SK-N-SH treated with all-trans-retinoic acid at 6 μM for 48 hours (cell line): Measurements from ENCODE around the gene C4orf51.

Source experiments
- ATAC-seq: fragments of 200-7000 bp; cut with Tn5 transposase; 3 replicates; pipeline ENCODE4 v1.9.1; 2020; ENCODE audit warnings: mild to moderate bottlenecking, moderate library complexity
- ARNTL ChIP-seq: fragments of 450-650 bp; formaldehyde crosslinking; IDR thresholded peaks from 2 replicates; pipeline ENCODE4 v1.5.0; 2020; ENCODE audit warnings: low read depth, mild to moderate bottlenecking, moderate library complexity, borderline replicate concordance
- BACH2 ChIP-seq: fragments of 250-450 bp; sonication (Bioruptor Pico); IDR thresholded peaks from 2 replicates; pipeline ENCODE4 v1.9.0; 2021; ENCODE audit warnings: mild to moderate bottlenecking, borderline replicate concordance
- CREB5 ChIP-seq: fragments of 250-450 bp; sonication (Bioruptor Pico); IDR thresholded peaks from 2 replicates; pipeline ENCODE4 v1.5.1; 2020; ENCODE audit warnings: low read depth, mild to moderate bottlenecking, moderate library complexity
- CSDC2 ChIP-seq: fragments of 250-450 bp; sonication (Bioruptor Pico); IDR thresholded peaks from 2 replicates; pipeline ENCODE4 v1.5.0; 2020; ENCODE audit warnings: mild to moderate bottlenecking, moderate library complexity
- ESRRG ChIP-seq: fragments of 250-450 bp; sonication (Bioruptor Pico); IDR thresholded peaks from 2 replicates; pipeline ENCODE4 v1.6.1; 2021; ENCODE audit warnings: mild to moderate bottlenecking
- GLIS3 ChIP-seq: fragments of 250-450 bp; sonication (Bioruptor Pico); IDR thresholded peaks from 2 replicates; pipeline ENCODE4 v1.5.0; 2020; ENCODE audit warnings: mild to moderate bottlenecking, moderate library complexity
- ISL1 ChIP-seq: fragments of 250-450 bp; sonication (Bioruptor Pico); IDR thresholded peaks from 2 replicates; pipeline ENCODE4 v2.1.2; 2022; ENCODE audit warnings: mild to moderate bottlenecking, moderate library complexity
- OSR1 ChIP-seq: fragments of 250-450 bp; sonication (Bioruptor Pico); IDR thresholded peaks from 2 replicates; pipeline ENCODE4 v1.8.0; 2022; ENCODE audit warnings: moderate library complexity, mild to moderate bottlenecking, inconsistent platforms
- PATZ1 ChIP-seq: fragments of 250-450 bp; sonication (Bioruptor Pico); IDR thresholded peaks from 2 replicates; pipeline ENCODE4 v1.8.0; 2020; ENCODE audit warnings: mild to moderate bottlenecking, moderate library complexity, borderline replicate concordance
- PPARA ChIP-seq: fragments of 250-450 bp; sonication (Bioruptor Pico); IDR thresholded peaks from 2 replicates; pipeline ENCODE4 v1.5.0; 2020; ENCODE audit warnings: mild to moderate bottlenecking, borderline replicate concordance
- SNAI2 ChIP-seq: fragments of 250-450 bp; sonication (Bioruptor Pico); IDR thresholded peaks from 2 replicates; pipeline ENCODE4 v1.5.0; 2020; ENCODE audit warnings: mild to moderate bottlenecking, moderate library complexity
- TCF4 ChIP-seq: fragments of 250-450 bp; sonication (Bioruptor Pico); IDR thresholded peaks from 2 replicates; pipeline ENCODE4 v1.8.0; 2021; ENCODE audit warnings: mild to moderate bottlenecking, moderate library complexity, borderline replicate concordance
- TOX ChIP-seq: fragments of 250-450 bp; sonication (Bioruptor Pico); IDR thresholded peaks from 2 replicates; pipeline ENCODE4 v1.8.0; 2021; ENCODE audit warnings: mild to moderate bottlenecking, moderate library complexity, borderline replicate concordance
- TSHZ2 ChIP-seq: fragments of 250-450 bp; sonication (Bioruptor Pico); IDR thresholded peaks from 2 replicates; pipeline ENCODE4 v1.5.0; 2020; ENCODE audit warnings: mild to moderate bottlenecking, moderate library complexity
- ZFP3 ChIP-seq: fragments of 250-450 bp; sonication (Bioruptor Pico); IDR thresholded peaks from 2 replicates; pipeline ENCODE4 v1.5.0; 2020; ENCODE audit warnings: mild to moderate bottlenecking, moderate library complexity
- ZFP30 ChIP-seq: fragments of 450-650 bp; formaldehyde crosslinking; IDR thresholded peaks from 2 replicates; pipeline ENCODE4 v1.5.0; 2022; ENCODE audit warnings: mild to moderate bottlenecking, moderate library complexity
- ZNF565 ChIP-seq: fragments of 450-650 bp; formaldehyde crosslinking; conservative IDR thresholded peaks from 2 replicates; pipeline ENCODE4 v1.5.0; 2020; ENCODE audit warnings: low read depth, mild to moderate bottlenecking, moderate library complexity
- ZNF70 ChIP-seq: fragments of 450-650 bp; formaldehyde crosslinking; IDR thresholded peaks from 2 replicates; pipeline ENCODE4 v1.5.0; 2020; ENCODE audit warnings: mild to moderate bottlenecking, moderate library complexity
- ZNF8 ChIP-seq: fragments of 450-650 bp; formaldehyde crosslinking; IDR thresholded peaks from 2 replicates; pipeline ENCODE4 v1.5.0; 2020; ENCODE audit warnings: mild to moderate bottlenecking, moderate library complexity
- TF ChIP-seq, protein P1 (sequence below): fragments of 250-450 bp; sonication (Bioruptor Pico); IDR thresholded peaks from 2 replicates; pipeline ENCODE4 v1.8.0; 2021; ENCODE audit warnings: low read depth, mild to moderate bottlenecking, moderate library complexity, borderline replicate concordance
- TF ChIP-seq, protein P2 (sequence below): fragments of 250-450 bp; sonication (Bioruptor Pico); IDR thresholded peaks from 2 replicates; pipeline ENCODE4 v1.5.1; 2021; ENCODE audit warnings: mild to moderate bottlenecking, moderate library complexity

Gene C4orf51

GRCh38 chr4:145756244-145756643 lies 76.3 kb downstream of the C4orf51 start (continued):
- no peak for TF ChIP-seq ESRRG
- no peak for TF ChIP-seq ZNF8 (CRISPR knock-in tag)
- TF ChIP-seq OSR1, result no peak
- TF ChIP-seq PPARA, result no peak
- no peak for TF ChIP-seq ZFP30
- TF ChIP-seq, all 23 proteins: peak for 0

GRCh38 chr4:145757188-145757587 lies 77.2 kb downstream of the C4orf51 start:
- ATAC-seq, result no peak
- TF ChIP-seq OSR1, result no peak
- TF ChIP-seq ZNF565 (CRISPR knock-in tag), result no peak
- TF ChIP-seq ARNTL (CRISPR knock-in tag), result no peak
- TF ChIP-seq, protein P1, sequence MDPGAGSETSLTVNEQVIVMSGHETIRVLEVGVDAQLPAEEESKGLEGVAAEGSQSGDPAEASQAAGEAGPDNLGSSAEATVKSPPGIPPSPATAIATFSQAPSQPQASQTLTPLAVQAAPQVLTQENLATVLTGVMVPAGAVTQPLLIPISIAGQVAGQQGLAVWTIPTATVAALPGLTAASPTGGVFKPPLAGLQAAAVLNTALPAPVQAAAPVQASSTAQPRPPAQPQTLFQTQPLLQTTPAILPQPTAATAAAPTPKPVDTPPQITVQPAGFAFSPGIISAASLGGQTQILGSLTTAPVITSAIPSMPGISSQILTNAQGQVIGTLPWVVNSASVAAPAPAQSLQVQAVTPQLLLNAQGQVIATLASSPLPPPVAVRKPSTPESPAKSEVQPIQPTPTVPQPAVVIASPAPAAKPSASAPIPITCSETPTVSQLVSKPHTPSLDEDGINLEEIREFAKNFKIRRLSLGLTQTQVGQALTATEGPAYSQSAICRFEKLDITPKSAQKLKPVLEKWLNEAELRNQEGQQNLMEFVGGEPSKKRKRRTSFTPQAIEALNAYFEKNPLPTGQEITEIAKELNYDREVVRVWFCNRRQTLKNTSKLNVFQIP, result no peak
- TF ChIP-seq CSDC2, result no peak
- no peak for TF ChIP-seq ZNF8 (CRISPR knock-in tag)
- no peak for TF ChIP-seq TCF4 (CRISPR knock-in tag)
- no peak for TF ChIP-seq ZFP30
- TF ChIP-seq ISL1 (CRISPR knock-in tag), result no peak

GRCh38 chr4:145760176-145760575 lies 80.2 kb downstream of the C4orf51 start:
- no peak for TF ChIP-seq SNAI2
- no peak for TF ChIP-seq CREB5 (CRISPR knock-in tag)
- TF ChIP-seq PPARA, result no peak
- TF ChIP-seq ISL1 (CRISPR knock-in tag), result no peak
- TF ChIP-seq ZFP3, result no peak
- no peak for TF ChIP-seq ZNF70 (CRISPR knock-in tag)
- TF ChIP-seq ZNF565 (CRISPR knock-in tag), result no peak
- no peak for TF ChIP-seq ARNTL (CRISPR knock-in tag)
- TF ChIP-seq BACH2 (CRISPR knock-in tag), result no peak
- TF ChIP-seq TCF4 (CRISPR knock-in tag), result no peak
- no peak for ATAC-seq

DNA sequence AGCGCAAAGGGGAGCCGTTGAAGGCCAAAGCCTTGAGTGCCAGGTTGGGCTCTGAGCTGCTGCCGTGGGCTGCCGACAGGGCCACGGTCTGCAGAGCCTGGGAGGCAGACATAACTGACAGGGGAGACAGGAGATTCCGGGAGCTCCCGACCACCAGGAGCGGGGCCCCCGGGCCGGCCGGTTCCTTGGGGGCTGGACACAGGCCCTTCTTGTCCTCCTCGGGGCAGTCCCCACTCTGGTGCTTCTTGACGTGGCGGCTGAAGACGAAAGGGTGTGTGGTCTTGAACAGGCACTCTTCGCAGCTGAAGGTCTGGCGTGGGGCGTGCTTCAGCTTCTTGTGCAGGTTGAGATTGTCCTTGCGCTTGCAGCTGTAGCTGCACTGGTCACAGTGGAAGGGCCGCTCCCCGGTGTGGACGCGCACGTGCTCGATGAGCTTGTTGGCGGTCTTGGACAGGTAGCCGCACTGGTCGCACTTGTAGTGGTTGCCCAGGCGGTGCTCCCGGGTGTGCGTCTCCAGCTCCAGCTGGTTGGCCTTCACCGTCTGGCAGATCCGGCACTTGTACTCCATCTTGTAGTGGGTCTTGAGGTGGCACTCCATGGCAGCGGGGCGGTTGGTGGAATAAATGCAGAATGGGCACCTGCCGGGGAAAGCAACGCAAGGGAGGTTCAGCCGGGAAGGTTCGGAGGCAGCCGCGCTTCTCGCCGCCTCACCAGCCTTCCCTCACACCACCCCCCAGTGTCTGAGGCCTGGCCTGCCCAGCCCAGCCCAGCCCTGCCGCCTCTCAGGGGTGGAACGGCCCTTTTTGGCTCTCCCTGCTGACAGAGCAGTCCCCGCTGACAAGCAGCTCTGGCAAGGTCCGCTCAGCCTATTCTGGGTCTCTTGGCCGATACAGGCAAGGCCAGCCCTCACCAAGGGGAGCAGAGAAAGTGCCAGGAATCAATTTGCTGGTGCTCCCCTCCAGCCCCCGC lies 81.3 kb downstream of the C4orf51 start:
- TF ChIP-seq ZNF70 (CRISPR knock-in tag), result no peak
- TF ChIP-seq, protein P1, result no peak
- no peak for TF ChIP-seq CREB5 (CRISPR knock-in tag)
- TF ChIP-seq, protein P2, sequence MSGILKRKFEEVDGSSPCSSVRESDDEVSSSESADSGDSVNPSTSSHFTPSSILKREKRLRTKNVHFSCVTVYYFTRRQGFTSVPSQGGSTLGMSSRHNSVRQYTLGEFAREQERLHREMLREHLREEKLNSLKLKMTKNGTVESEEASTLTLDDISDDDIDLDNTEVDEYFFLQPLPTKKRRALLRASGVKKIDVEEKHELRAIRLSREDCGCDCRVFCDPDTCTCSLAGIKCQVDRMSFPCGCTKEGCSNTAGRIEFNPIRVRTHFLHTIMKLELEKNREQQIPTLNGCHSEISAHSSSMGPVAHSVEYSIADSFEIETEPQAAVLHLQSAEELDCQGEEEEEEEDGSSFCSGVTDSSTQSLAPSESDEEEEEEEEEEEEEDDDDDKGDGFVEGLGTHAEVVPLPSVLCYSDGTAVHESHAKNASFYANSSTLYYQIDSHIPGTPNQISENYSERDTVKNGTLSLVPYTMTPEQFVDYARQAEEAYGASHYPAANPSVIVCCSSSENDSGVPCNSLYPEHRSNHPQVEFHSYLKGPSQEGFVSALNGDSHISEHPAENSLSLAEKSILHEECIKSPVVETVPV, result no peak
- TF ChIP-seq ARNTL (CRISPR knock-in tag), result no peak
- no peak for TF ChIP-seq SNAI2
- TF ChIP-seq TCF4 (CRISPR knock-in tag), result no peak
- no peak for TF ChIP-seq ISL1 (CRISPR knock-in tag)
- TF ChIP-seq ZNF565 (CRISPR knock-in tag), result no peak
- TF ChIP-seq TSHZ2 (CRISPR knock-in tag), result no peak
- TF ChIP-seq ESRRG, result no peak
- TF ChIP-seq CSDC2, result no peak
- TF ChIP-seq BACH2 (CRISPR knock-in tag), result no peak
- no peak for TF ChIP-seq ZFP3
- TF ChIP-seq GLIS3 (CRISPR knock-in tag), result no peak
- no peak for TF ChIP-seq OSR1
- no peak for TF ChIP-seq PATZ1 (CRISPR knock-in tag)
- TF ChIP-seq TOX (CRISPR knock-in tag), result no peak
- no peak for ATAC-seq
